GM18870 (cell line): ENCODE results near the gene NFAM1.

Source experiments
- ATAC-seq: cut with Tn5 transposase; IDR thresholded peaks from one replicate; pipeline ENCODE4 v1.9.1; 2021; ENCODE audit warnings: moderate library complexity; ENCODE audit not compliant: unreplicated experiment

NFAM1 gene

DNA sequence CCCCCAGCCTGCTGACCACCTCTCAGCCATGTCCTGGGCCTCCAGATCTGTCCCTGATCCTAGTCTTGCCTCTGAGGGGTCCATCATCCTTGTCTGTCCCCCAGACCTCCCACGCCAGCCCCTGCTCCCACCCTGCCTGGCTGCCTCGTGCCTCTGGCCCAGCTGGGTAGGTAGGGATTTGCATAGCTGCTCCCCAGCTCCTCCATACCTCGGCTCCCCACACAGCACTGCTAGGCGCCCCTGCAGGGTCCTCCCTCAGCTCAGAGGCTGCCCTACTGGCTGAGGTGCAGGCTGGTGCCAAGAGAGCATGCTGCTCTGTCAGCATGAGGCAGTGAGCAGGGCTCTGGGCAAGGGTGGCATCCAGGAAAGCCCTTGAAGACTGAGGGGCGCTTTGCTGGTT lies 47.7 kb downstream of the NFAM1 start:
- no peak for ATAC-seq

DNA sequence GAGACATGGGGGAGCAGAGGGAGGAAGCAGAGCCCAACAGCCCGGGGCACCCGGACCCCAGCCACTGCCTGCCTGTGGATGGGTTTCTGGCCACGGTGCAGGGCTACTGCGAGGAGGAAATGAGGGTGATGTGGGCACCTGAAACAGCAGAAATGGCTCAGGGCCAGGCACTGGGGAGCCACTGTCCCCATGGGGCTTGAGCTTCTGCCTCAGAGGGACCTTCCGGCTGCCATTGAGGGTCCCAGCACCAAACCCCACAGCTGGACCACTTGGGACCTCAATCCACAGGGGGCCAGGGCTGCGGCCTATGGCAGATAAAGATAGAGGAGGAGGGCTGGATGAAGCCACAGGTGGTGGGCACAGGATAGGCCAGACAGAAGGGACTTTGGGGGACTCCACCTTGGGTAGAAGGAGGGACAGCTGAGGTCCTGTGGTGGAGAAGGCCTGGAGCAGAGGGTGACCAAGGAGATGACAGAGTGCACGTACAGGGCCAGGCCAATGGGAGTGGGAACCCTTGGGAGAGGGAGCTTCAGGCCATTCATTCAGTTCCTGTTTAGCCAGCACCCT lies 48.3 kb downstream of the NFAM1 start:
- ATAC-seq = no peak

DNA sequence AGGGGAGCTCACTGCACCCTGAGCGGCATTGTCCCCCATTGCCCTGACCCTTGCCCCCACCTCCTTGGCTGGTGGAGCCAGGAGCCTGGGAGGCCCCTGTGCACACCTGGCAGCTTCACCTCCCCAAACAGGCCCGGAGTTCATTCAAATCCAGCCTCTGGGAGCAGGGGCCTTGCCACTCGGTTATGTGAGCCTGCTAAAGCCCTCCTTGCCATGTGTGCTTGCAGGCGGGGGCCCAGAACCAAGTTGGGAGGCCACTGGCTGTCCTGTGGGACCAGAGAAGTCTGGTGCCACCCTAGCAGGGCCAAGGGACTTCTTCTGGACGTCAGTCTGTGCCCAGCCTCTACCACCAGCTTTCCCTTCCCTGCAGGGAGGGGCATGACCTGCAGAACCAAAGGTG lies 48.9 kb downstream of the NFAM1 start:
- no peak for ATAC-seq

DNA sequence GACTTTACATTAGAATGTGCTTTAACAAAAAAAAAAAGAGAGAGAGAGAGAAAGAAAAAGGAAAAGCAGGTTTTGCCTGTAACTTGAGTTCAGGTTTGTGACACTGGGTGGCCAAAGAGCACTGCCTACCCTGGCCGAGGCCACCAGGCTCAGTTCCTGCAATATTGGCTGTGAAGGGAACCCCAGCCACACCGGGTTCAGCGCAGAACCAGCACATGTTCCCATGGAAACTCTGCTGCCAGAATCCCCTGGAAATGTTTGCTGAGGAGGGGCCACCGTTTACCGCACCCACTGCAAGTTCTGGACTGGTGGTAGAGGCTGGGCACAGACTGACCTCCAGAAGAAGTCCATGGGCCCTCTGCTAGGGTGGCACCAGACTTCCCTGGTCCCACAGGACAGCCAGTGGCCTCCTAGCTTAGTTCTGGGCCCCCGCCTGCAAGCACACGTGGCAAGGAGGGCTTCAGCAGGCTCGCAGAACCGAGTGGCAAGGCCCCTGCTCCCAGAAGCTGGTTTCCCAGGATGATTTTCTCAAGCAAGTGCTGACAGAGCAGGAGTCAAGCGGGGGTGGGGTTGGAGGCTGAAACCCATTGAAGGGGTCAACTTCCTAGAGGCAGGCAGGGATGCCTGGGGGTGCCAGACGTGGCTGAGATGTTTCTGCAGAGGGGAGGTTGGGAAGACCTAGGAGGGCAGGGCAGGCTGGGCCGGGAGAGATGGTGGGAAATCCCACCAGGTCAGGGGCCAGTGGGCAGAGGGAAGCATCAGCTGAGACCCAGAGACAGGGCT lies 51.2 kb downstream of the NFAM1 start:
- ATAC-seq = no peak

DNA sequence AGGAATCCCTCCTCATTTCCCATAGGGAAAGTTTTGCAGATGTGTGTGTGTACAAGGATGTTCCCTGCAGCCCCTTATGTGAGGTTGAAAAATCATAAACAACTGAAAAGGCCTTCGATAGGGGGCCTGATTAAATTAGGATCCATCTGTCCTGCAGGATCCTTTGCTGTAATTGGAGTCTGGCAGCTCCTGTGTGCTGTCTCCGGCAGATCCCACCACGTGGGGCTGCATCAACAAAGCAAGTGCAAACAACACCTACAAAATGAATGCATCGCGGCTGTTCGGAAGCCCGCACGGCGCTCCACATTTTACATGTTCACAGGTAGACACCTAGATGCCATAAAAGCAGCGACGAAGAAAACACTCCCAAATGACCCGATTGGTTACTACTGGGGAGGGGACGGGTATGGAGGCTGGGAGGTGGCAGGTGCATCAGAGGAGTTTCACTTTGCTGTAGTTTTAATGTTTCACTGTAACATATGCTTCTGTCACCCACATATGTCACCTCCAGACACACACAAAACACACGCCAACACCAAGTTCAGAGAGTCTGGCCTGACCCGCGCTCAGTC lies 52.2 kb downstream of the NFAM1 start:
- no peak for ATAC-seq

GRCh38 chr22:42376711-42377554 lies 55.3 kb downstream of the NFAM1 start:
- ATAC-seq = no peak

DNA sequence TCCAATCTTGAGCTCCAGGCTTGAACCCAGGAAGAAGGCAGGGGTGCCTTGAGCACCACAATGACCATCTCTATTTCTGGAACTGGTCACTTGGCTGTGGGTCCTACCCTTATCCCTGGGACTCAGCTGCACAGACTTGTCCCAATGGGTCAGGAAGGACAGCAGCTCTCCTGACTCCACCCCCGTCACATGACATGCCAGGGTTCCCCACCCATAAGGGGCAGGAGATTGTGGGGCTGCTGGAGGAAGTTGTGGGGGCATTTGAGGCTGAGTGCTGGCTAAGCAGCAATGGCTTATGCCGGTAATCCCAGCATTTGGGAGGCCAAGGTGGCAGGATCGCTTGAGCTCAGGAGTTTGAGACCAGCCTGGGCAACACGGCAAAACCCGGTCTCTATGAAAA lies 56.2 kb downstream of the NFAM1 start:
- no peak for ATAC-seq

GRCh38 chr22:42372976-42373375 lies 59.2 kb downstream of the NFAM1 start:
- ATAC-seq = no peak

DNA sequence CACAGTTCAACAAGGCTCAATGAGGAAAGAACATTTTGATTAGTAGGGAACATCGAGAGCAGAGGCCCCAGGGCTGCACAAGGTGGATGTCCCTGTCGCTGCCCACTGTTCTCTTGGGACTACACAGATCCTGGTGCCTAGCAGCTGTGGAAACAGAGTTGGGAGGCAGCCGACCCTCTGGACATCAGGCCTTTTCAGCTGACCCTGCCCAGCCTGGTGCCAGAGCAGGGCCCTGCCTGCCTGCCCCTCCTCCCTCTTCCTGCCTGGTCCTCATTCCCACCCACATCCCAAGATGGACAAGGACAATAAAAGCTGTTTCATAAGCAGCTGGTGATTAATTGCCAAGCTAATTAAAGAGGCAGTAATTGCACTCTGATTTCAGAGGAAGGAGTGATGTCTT lies 60.7 kb downstream of the NFAM1 start:
- no peak for ATAC-seq

- ATAC-seq = no peak
Measured at GRCh38 chr22:42371099-42371498, 61.1 kb downstream of the NFAM1 start.

DNA sequence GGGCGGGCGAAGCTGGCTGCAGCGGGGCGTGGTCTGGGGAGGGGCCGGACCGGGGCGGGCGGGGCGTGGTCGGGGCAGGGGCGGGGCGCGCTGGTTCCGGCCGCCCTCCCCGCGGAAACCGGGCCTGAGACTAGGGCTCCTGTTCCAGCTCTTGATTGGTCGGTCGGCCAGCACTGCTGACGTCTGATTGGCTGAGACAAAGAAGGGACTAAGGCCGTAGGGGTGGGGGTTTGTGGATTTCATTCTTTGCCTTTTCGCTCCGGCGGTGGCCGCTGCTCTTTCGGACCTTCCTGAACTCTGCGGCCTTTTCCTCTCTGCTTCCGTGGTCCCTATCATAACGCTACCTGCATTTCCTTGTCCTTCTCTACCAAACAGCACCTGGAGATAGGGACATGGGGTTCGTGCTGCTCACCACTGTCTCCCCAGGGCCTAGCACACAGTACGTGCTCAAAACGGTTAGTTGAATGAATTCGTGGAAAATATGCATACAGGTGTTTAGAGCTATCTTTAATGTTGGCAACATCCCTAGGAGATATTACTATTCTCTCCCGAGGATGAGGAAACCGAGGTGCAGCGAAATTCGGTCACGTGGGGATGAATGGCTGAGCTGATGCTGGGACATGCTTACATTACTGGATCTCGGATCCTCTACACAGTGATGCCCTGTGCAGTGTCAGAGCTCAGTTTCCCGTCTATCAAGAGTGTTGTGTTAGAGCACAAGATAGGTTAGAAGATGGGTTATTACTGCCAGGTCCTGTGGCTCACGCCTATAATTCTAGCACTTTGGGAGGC lies 62.8 kb downstream of the NFAM1 start:
- ATAC-seq = peak; percentile 87

GRCh38 chr22:42368379-42369249 lies 63.6 kb downstream of the NFAM1 start:
- no peak for ATAC-seq

GRCh38 chr22:42367980-42368378 lies 64.2 kb downstream of the NFAM1 start:
- no peak for ATAC-seq

DNA sequence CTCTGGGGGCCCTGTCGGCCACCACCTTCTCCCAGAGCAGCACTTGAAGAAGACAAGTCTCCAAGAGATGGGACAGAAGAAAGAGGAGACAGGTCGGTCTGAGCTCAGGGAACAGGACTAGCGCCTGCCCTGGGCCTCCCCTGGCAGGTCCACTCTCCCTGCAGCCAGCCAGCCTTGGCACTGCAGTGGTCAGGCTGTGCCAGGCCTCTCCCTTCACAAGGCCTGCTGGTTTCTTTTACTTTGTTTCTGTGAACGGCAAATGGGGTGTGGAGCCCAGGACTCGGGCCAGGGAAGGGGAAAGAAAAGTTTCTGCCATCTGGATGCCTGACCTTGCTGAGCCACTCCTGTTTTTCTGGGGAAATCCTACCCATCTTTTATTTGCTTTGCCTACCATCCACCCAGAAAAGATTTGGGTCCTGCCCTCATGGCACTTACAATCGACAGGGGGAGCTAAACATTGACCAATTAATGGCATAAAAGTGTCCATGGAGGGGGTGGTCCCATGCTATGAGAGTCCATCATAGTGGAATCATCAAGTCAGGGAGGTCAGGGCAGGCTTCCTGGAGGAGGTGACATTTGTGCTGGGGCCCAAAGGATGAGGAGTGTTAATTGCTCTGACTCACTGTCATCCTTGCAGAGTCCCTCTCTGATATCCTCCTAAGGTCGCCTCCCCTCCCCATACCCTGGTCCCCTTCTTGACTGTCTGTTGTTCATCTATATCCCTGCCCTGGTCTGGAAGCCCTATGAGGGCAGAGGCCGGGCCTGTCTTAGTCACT lies 65.2 kb downstream of the NFAM1 start:
- ATAC-seq = no peak

- ATAC-seq = no peak
Measured at GRCh38 chr22:42365942-42366695, 66.1 kb downstream of the NFAM1 start.

DNA sequence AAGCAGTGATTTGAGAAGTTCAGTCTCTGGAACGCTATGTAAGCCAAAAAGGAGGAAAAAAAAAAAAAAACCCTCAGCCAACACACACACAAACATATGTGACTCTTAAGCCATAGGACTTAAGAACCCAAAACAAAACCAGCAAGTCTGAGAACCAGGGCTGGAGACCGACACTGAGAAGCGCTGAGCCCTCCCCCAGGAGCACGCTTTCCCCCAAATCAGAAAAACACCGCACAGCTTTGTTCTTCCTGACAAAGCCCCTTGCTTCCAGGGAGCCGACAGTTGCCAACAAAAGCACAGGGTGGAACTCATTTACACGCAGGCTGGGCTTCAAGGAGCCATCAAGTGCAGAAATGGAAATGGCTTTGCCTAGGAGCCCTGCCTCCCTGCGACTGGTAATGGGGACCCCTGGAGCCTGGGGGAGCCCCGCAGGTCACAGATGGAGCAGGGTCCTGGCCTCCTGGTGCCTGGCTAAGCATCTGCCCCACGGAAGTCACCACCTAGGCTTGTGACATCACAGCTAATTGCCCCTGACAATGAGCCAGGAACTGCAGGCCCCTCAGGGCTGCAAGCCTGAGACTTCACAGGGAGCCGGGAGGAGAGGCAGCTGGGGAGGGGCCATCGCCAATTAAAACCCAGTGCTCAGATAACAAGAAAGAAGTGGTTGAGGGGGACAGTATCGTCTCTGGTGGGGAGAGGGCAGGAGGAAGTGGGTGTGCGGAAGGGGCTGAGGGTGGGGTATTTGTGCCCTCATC lies 66.9 kb downstream of the NFAM1 start:
- no peak for ATAC-seq

- ATAC-seq = no peak
Measured at GRCh38 chr22:42364604-42365110, 67.5 kb downstream of the NFAM1 start.
